ENCODE data around the gene MDH1.

MDH1 gene

GRCh38 chr2:63639344-63639743, 50.6 kb downstream of the MDH1 start:
- DNase-seq = no peak

DNA sequence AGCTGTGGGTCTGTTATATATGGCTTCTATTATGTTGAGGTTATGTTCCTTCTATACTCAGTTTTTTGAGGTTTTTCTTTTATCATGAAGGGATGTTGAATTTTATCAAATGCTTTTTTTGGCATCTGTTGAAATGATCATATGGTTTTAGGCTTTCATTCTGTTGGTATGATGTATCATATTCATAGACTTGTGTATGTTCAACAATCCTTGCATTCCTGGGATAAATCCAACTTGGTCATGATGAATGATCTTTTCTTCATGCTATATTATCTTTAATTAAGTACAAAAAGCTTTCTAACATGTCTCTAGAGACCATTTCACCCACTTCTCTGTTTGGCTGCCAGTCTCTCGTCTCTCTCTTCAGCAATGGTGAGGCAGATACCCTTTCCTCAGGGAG, 54.2 kb downstream of the MDH1 start:
- DNase-seq = no peak

- no peak for DNase-seq
Measured at GRCh38 chr2:63643486-63643885, 54.7 kb downstream of the MDH1 start.

DNA sequence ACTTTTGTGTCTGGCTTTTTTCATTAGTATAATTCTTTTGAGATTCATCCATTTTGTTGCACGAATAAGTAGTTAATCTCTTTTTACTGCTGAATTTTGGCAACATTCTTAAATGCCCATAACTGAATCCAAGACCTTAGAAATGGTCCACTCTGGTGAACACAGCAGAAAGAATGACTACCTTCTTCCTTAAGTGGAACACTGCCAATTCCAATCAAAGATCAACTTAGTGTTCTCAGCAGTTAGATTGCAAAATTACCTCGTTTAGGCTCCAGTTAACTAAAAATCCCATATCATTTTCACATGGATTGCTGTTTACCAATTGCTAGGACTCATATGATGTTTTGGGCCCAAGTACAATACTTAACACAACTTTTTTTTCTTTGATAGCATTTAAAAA, 59.9 kb downstream of the MDH1 start:
- no peak for DNase-seq

GRCh38 chr2:63649829-63650228, 61.1 kb downstream of the MDH1 start:
- DNase-seq = no peak

DNA sequence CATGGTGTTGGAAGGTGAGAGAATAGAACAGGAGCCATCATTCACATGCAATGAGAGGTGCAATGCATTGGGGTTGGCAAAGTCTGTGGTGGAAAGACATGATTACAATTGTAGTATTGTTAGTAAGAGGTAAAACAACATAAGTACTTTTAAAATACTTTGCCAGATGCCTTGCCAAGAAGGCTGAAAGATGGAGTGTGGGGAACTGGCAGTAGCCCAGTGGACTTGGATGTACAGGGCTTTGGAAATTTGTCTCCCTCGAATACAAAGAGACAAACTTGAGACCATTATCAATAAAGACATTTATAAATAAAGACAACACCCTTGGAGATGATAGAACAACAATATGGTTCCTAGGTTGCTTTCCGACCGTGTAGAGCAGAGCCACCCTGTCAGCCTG, 62.0 kb downstream of the MDH1 start:
- DNase-seq = no peak

- peak; percentile 63 for DNase-seq
Measured at GRCh38 chr2:63651356-63651755, 62.6 kb downstream of the MDH1 start.

- peak; percentile 91 for DNase-seq
Measured at GRCh38 chr2:63651861-63652651, 63.3 kb downstream of the MDH1 start.

- peak; percentile 81 for DNase-seq
Measured at GRCh38 chr2:63652652-63652985, 63.9 kb downstream of the MDH1 start.

DNA sequence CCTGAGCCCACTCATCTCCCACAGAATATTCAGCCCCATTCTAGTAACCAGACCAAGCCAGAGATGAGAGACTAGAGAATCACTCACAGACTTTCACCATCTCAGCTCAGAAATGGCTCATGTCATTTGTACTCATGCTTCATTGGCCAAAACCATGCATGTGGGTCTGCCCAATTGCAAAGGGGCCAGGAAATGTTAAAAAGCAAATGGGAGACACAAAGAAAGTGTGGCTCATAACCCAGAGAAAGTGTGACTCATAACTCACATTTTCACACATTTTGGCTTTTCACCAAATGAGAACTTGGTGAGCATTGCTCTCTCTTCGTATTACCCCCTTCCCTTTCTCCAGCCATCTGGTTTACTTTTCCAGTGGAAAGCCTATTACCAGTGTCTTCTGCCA, 66.2 kb downstream of the MDH1 start:
- DNase-seq = no peak

Data from NCI-H82 (cell line).